Sigmoid colon (tissue), 7 donors: ENCODE data around the gene KCNT1. TPM values are rescaled to one million over a fixed set of nuclear protein-coding genes. Genes with fewer than 3 reads are reported as not detected.

Source experiments
- DNase-seq: peaks from one replicate; pipeline ENCODE4 v3.0.0-alpha.2; 2019
- H3K27ac ChIP-seq, 4 donors: fragments of 200-600 bp; sonication (generic); one replicate each; pipeline ENCODE4 v1.5.1; 2016 to 2019; ENCODE audit warnings: mild to moderate bottlenecking in 1 of 4
- H3K27me3 ChIP-seq, 3 donors: fragments of 200-600 bp; sonication (generic); one replicate each; pipeline ENCODE4 v1.5.1; 2019; ENCODE audit warnings: mild to moderate bottlenecking in 1 of 3
- H3K36me3 ChIP-seq, 4 donors: fragments of 200-600 bp; sonication (generic); one replicate each; pipeline ENCODE4 v1.5.1; 2016 to 2019
- H3K4me1 ChIP-seq, 4 donors: fragments of 200-600 bp; sonication (generic); one replicate each; pipeline ENCODE4 v1.5.1; 2017 to 2019
- H3K4me3 ChIP-seq, 4 donors: fragments of 200-600 bp; sonication (generic); one replicate each; pipeline ENCODE4 v1.5.1; 2017 to 2019; ENCODE audit warnings: mild to moderate bottlenecking in 2 of 4, moderate library complexity in 1 of 4
- H3K9me3 ChIP-seq, 4 donors: fragments of 200-600 bp in 3 of 4; sonication (generic) in 3 of 4; one replicate each; pipeline versions ENCODE4 v1.5.1 to v1.6.1; 2013 to 2019
- CTCF ChIP-seq, 4 experiments: fragments of 450-650 bp in 3 of 4; fragments of 200-600 bp in 1 of 4; IDR thresholded peaks; one replicate each; pipeline ENCODE4 v1.5.1; 2016 to 2019; ENCODE audit warnings: antibody characterized with exemption in 4 of 4, mild to moderate bottlenecking in 3 of 4, moderate library complexity in 2 of 4
- EP300 ChIP-seq, 4 donors: sonication (generic); formaldehyde crosslinking; IDR thresholded peaks; one replicate each; pipeline ENCODE4 v1.6.1; 2017; ENCODE audit warnings: antibody characterized with exemption in 4 of 4
- POLR2A ChIP-seq, 2 donors: fragments of 450-650 bp; IDR thresholded peaks; one replicate each; pipeline ENCODE4 v1.6.1; 2016; ENCODE audit warnings: antibody characterized with exemption in 2 of 2, mild to moderate bottlenecking in 2 of 2, moderate library complexity in 2 of 2
- POLR2AphosphoS5 ChIP-seq, 4 donors: sonication (generic); formaldehyde crosslinking; IDR thresholded peaks; one replicate each; pipeline ENCODE4 v1.6.1; 2017; ENCODE audit warnings: antibody characterized with exemption in 4 of 4
- whole genome bisulfite sequencing, 2 donors: extraction: QIAGEN DNeasy Blood & Tissue Kit; methylation state at CpG; one replicate each; pipeline ENCODE4 v1.1.7; 2013; 5-methylcytosine and 5-hydroxymethylcytosine counted together
- intact Hi-C: fragments of 100-400 bp; cut with DNase I; formaldehyde crosslinking; loops from one replicate; pipeline ENCODE4 v1.15.1; 2023
- polyA plus RNA-seq, 3 donors: library from polyadenylated mRNA; stranded (reverse); fragments of 200-250 nt; gene quantifications; one replicate each; pipeline ENCODE4 v1.2.3, GENCODE V29; 2013
- total RNA-seq, 4 donors: library from RNA; depleted of rRNA; stranded (reverse); fragments of >200 nt; gene quantifications; one replicate each; pipeline ENCODE4 v1.1.0, GENCODE V29; 2016
- donor health status: healthy with polysubstance abuse.
- donor health status: Bipolar disorder and iron deficiency.
- donor health status: healthy.

KCNT1 gene
- total and polyA plus RNA-seq, 7 donors = 0.23 to 0.95 (median 0.32) TPM; not detected in 3

GRCh38 chr9:135747311-135747710 lies 45.3 kb downstream of the KCNT1 start:
- H3K4me3 ChIP-seq = no peak overlapping the region
- 73 to 74% methylated on average over 13 of the region's 13 CpGs for WGBS, 2 donors
- intact Hi-C loops = no loop called here
- no peaks in the 10 kb centered on the region for H3K4me1 ChIP-seq
- no peaks in the 10 kb centered on the region for H3K36me3 ChIP-seq
- peaks cover 0 to 41% (median 0%) of the 10 kb centered on the region in 3 donors for H3K27me3 ChIP-seq
- H3K9me3 ChIP-seq = no peaks in the 10 kb centered on the region
- TF ChIP-seq CTCF (IDR thresholded peaks at IDR 0.05) (no peak), POLR2AphosphoS5 (IDR thresholded peaks at IDR 0.05) (no peak), POLR2A (IDR thresholded peaks at IDR 0.05) (no peak), EP300 (IDR thresholded peaks at IDR 0.05) (no peak)
- H3K27ac ChIP-seq = no peak overlapping the region
- no peak for DNase-seq

DNA sequence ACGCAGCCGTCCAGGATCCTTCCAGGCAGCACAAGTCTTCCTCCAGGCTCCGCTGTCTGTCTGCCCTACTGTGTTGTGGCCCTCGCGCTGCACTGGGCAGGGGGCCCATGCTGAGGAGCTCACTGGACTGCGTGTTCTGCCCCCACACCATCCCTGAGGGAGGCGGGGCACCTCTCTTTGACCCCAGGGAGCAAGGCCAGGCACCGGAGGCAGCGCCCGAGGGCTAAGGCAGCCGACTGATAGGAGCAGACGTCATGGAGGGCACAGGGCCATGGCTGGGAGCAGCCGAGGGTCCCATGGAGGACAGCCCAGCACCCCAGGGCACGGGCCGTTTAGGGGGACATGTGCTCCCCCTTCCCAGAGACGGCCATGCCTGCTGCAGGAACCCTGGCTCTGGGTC lies 46.7 kb downstream of the KCNT1 start:
- Histone ChIP-seq H3K27ac (no peak overlapping the region), H3K27me3 (peaks cover 0 to 30% (median 0%) of the 10 kb centered on the region in 3 donors), H3K36me3 (no peaks in the 10 kb centered on the region), H3K9me3 (no peaks in the 10 kb centered on the region), H3K4me3 (no peak overlapping the region), H3K4me1 (no peaks in the 10 kb centered on the region)
- TF ChIP-seq CTCF (IDR thresholded peaks at IDR 0.05) (no peak), POLR2A (IDR thresholded peaks at IDR 0.05) (no peak), EP300 (IDR thresholded peaks at IDR 0.05) (no peak), POLR2AphosphoS5 (IDR thresholded peaks at IDR 0.05) (no peak)
- intact Hi-C loops = no loop called here
- no peak for DNase-seq
- WGBS, 2 donors = 67 to 75% methylated on average over 16 of the region's 16 CpGs

- H3K9me3 ChIP-seq = no peaks in the 10 kb centered on the region
- H3K4me3 ChIP-seq = no peak overlapping the region
- WGBS, 2 donors = 77 to 88% methylated on average over 28 of the region's 28 CpGs
- no peak overlapping the region for H3K27ac ChIP-seq
- no peaks in the 10 kb centered on the region for H3K4me1 ChIP-seq
- no peaks in the 10 kb centered on the region for H3K36me3 ChIP-seq
- H3K27me3 ChIP-seq = peaks cover 0 to 25% (median 0%) of the 10 kb centered on the region in 3 donors
- no peak for DNase-seq
- intact Hi-C loops = no loop called here
- TF ChIP-seq EP300 (IDR thresholded peaks at IDR 0.05) (no peak), CTCF (IDR thresholded peaks at IDR 0.05) (no peak), POLR2AphosphoS5 (IDR thresholded peaks at IDR 0.05) (no peak), POLR2A (IDR thresholded peaks at IDR 0.05) (no peak)
These were observed 47.4 kb downstream of the KCNT1 start for GRCh38 chr9:135749171-135750045.

DNA sequence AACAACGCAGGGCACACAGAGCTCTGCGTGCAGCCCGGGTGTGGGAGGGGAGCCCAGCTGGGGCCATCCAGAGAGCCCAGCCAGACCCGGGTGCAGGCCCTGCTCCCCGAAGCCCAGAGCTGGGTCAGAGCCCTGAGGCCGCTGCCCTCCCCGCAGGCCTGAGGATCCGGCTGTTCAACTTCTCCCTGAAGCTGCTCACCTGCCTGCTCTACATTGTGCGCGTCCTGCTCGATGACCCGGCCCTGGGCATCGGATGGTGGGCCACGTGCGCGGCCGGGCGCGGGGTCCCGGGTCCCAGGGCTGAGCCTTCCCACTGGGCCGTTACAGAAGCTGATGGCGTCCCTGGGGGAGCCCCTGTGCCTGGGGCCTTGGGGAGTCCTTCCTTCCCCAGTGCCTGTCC lies 48.8 kb downstream of the KCNT1 start:
- intact Hi-C loops = no loop called here
- Histone ChIP-seq H3K27ac (no peak overlapping the region), H3K36me3 (no peaks in the 10 kb centered on the region), H3K4me1 (no peaks in the 10 kb centered on the region), H3K27me3 (peaks cover 0 to 25% (median 0%) of the 10 kb centered on the region in 3 donors), H3K4me3 (no peak overlapping the region), H3K9me3 (no peaks in the 10 kb centered on the region)
- 77 to 85% methylated on average over 22 of the region's 22 CpGs for WGBS, 2 donors
- DNase-seq = no peak
- TF ChIP-seq POLR2A (IDR thresholded peaks at IDR 0.05) = no peak
- TF ChIP-seq POLR2AphosphoS5 (IDR thresholded peaks at IDR 0.05) = no peak
- no peak for TF ChIP-seq EP300 (IDR thresholded peaks at IDR 0.05)
- no peak for TF ChIP-seq CTCF (IDR thresholded peaks at IDR 0.05)
